ENCODE results near the gene MAPKAP1.

- TF ChIP-seq POLR2AphosphoS5 (IDR thresholded peaks at IDR 0.05; ENCODE audit: low read depth, low read length), result no peak
- no peak for TF ChIP-seq SIN3A (IDR thresholded peaks at IDR 0.05; ENCODE audit: borderline replicate concordance, insufficient read depth, low read length)
- no peak for TF ChIP-seq TAF1 (IDR thresholded peaks at IDR 0.05; ENCODE audit: borderline replicate concordance, insufficient read depth, low read length)
These were observed 279.5 kb downstream of the MAPKAP1 start for GRCh38 chr9:125427556-125427955.
